Esophagus squamous epithelium (tissue), 4 donors: ENCODE measurements around the gene MPLKIP.
"Not testable (repeated sequence)": the region's sequence is repeated elsewhere in the genome, so short reads cannot be mapped to it uniquely, and the experiment has no call there.

Source experiments
- CTCF ChIP-seq, 6 experiments: fragments of 450-650 bp in 4 of 6; fragments of 200-600 bp in 2 of 6; sonication (generic) in 2 of 6; IDR thresholded peaks; one replicate each; pipeline ENCODE4 v1.5.1; 2016 to 2019; ENCODE audit warnings: antibody characterized with exemption in 6 of 6, mild to moderate bottlenecking in 4 of 6, moderate library complexity in 4 of 6
- POLR2A ChIP-seq, 4 donors: fragments of 450-650 bp; IDR thresholded peaks; one replicate each; pipeline ENCODE4 v1.6.1; 2017; ENCODE audit warnings: antibody characterized with exemption in 4 of 4, mild to moderate bottlenecking in 4 of 4, moderate library complexity in 3 of 4

- not testable (repeated sequence) for TF ChIP-seq POLR2A, CTCF (IDR thresholded peaks at IDR 0.05)
These were observed 11.2 kb upstream of the MPLKIP start for GRCh38 chr7:40145596-40146130.
